Lung (tissue), 12 donors: ENCODE data around the gene GRID1. TPM values are rescaled to one million over a fixed set of nuclear protein-coding genes. Genes with fewer than 3 reads are reported as not detected.

Experiments used
- ATAC-seq: fragments of 200-7000 bp; cut with Tn5 transposase; one replicate; pipeline ENCODE4 v1.9.1; 2020; ENCODE audit warnings: moderate number of reproducible peaks; ENCODE audit not compliant: insufficient read depth, low FRiP score
- DNase-seq, 3 donors: peaks; one replicate each; pipeline ENCODE4 v3.0.0-alpha.2; 2013 to 2017
- H3K27ac ChIP-seq, 2 donors: one replicate each; pipeline ENCODE4 v1.5.1; 2013; ENCODE audit warnings: mild to moderate bottlenecking in 2 of 2, moderate library complexity in 2 of 2, control low read depth in 1 of 2, inconsistent platforms in 1 of 2, low read depth in 1 of 2, low read length in 1 of 2
- H3K27me3 ChIP-seq, 3 donors: one replicate each; pipeline ENCODE4 v1.5.1; 2013; ENCODE audit warnings: low read length in 2 of 3; ENCODE audit not compliant: control insufficient read depth in 3 of 3, insufficient read depth in 3 of 3
- H3K36me3 ChIP-seq, 4 donors: one replicate each; pipeline ENCODE4 v1.5.1; 2013; ENCODE audit warnings: low read length in 4 of 4, mild to moderate bottlenecking in 1 of 4, moderate library complexity in 1 of 4; ENCODE audit not compliant: control insufficient read depth in 4 of 4, insufficient read depth in 4 of 4
- H3K4me1 ChIP-seq, 5 donors: one replicate each; pipeline ENCODE4 v1.5.1; 2013; ENCODE audit warnings: low read length in 5 of 5, mild to moderate bottlenecking in 2 of 5, moderate library complexity in 1 of 5; ENCODE audit not compliant: control insufficient read depth in 5 of 5, insufficient read depth in 5 of 5
- H3K4me3 ChIP-seq: one replicate; pipeline ENCODE4 v1.5.1; 2013; ENCODE audit warnings: mild to moderate bottlenecking, control low read depth, moderate library complexity
- H3K9ac ChIP-seq, 2 donors: one replicate each; pipeline ENCODE4 v1.5.1; 2013; ENCODE audit warnings: low read length in 2 of 2, control low read depth in 1 of 2; ENCODE audit not compliant: insufficient read depth in 1 of 2
- H3K9me3 ChIP-seq, 4 donors: one replicate each; pipeline ENCODE4 v1.5.1; 2013; ENCODE audit warnings: low read length in 3 of 4, mild to moderate bottlenecking in 1 of 4, moderate library complexity in 1 of 4; ENCODE audit not compliant: control insufficient read depth in 4 of 4, insufficient read depth in 3 of 4
- WGBS, 2 donors: extraction: QIAGEN DNeasy Blood & Tissue Kit; methylation state at CpG; one replicate each; pipeline ENCODE4 v1.1.7; 2013; 5-methylcytosine and 5-hydroxymethylcytosine counted together
- polyA plus RNA-seq, 2 donors: library from polyadenylated mRNA; stranded (reverse); fragments of 200-250 nt; gene quantifications; one replicate each; pipeline ENCODE4 v1.2.1, GENCODE V29; 2013
- total RNA-seq, 2 donors: library from RNA; depleted of rRNA in 1 of 2; stranded (reverse); fragments of >200 nt in 1 of 2; gene quantifications; one replicate each; pipeline ENCODE4 v1.2.1, GENCODE V29; 2014 to 2021
- TF ChIP-seq, protein P1 (sequence below): IDR thresholded peaks from 2 replicates; pipeline ENCODE4 v1.5.1; 2012; ENCODE audit warnings: mild to moderate bottlenecking; ENCODE audit errors: control extremely low read depth, extremely low read depth
- donor health status: control.
- donor health status: control.
- donor health status: Bipolar disorder and iron deficiency.
- donor health status: healthy.
- donor health status: DM: yes; HTN: yes; CAD: no.

The GRID1 gene
- total and polyA plus RNA-seq, 4 donors: 1.1 to 3.6 (median 2.2) TPM

DNA sequence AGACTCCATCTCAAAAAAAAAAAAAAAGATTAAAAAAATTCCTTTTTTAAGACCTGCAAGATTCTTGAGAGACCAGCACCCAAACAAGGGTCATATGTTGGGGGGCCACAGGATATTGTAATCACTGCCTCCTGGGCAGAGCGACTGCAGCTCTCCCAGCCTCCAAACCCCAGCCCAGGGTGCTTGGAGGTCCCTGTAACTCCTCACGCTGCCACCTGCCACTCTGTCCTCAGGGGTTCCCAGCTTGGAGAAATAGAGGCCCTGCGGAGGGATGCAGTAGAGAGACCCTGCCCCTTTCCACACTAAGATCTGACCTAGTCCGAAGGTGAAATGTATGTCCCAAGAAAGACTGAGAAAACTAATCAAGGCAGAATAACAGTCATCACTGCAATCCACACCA lies 343.7 kb downstream of the GRID1 start:
- no peak for DNase-seq
- no peaks in the 10 kb centered on the region for H3K36me3 ChIP-seq
- no peak for ATAC-seq
- peaks cover 0 to 4% (median 0%) of the 10 kb centered on the region in 4 donors for H3K9me3 ChIP-seq
- no peak overlapping the region for H3K9ac ChIP-seq
- no peak overlapping the region for H3K27ac ChIP-seq
- no peak overlapping the region for H3K4me3 ChIP-seq
- no peaks in the 10 kb centered on the region for H3K27me3 ChIP-seq
- TF ChIP-seq, protein P1, sequence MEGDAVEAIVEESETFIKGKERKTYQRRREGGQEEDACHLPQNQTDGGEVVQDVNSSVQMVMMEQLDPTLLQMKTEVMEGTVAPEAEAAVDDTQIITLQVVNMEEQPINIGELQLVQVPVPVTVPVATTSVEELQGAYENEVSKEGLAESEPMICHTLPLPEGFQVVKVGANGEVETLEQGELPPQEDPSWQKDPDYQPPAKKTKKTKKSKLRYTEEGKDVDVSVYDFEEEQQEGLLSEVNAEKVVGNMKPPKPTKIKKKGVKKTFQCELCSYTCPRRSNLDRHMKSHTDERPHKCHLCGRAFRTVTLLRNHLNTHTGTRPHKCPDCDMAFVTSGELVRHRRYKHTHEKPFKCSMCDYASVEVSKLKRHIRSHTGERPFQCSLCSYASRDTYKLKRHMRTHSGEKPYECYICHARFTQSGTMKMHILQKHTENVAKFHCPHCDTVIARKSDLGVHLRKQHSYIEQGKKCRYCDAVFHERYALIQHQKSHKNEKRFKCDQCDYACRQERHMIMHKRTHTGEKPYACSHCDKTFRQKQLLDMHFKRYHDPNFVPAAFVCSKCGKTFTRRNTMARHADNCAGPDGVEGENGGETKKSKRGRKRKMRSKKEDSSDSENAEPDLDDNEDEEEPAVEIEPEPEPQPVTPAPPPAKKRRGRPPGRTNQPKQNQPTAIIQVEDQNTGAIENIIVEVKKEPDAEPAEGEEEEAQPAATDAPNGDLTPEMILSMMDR: no peak
- WGBS, 2 donors: 91 to 94% methylated on average over 4 of the region's 4 CpGs
- peaks cover 0 to 4% (median 0%) of the 10 kb centered on the region in 5 donors for H3K4me1 ChIP-seq

GRCh38 chr10:86020134-86020533 lies 346.5 kb downstream of the GRID1 start:
- Histone ChIP-seq H3K36me3 (no peaks in the 10 kb centered on the region), H3K27me3 (no peaks in the 10 kb centered on the region), H3K27ac (no peak overlapping the region), H3K4me3 (no peak overlapping the region), H3K4me1 (peaks cover 0 to 3% (median 0%) of the 10 kb centered on the region in 5 donors), H3K9me3 (no peaks in the 10 kb centered on the region), H3K9ac (no peak overlapping the region)
- DNase-seq: no peak
- no peak for ATAC-seq
- 91 to 95% methylated on average over 5 of the region's 5 CpGs for WGBS, 2 donors
- TF ChIP-seq, protein P1: no peak

- DNase-seq (no peak), ATAC-seq (no peak)
- Histone ChIP-seq H3K9ac (no peak overlapping the region), H3K27me3 (no peaks in the 10 kb centered on the region), H3K4me3 (no peak overlapping the region), H3K27ac (no peak overlapping the region), H3K9me3 (no peaks in the 10 kb centered on the region), H3K36me3 (no peaks in the 10 kb centered on the region), H3K4me1 (peaks cover 0 to 4% (median 0%) of the 10 kb centered on the region in 5 donors)
- 84 to 95% methylated on average over 4 of the region's 4 CpGs for WGBS, 2 donors
- TF ChIP-seq, protein P1: no peak
Observed at GRCh38 chr10:86019141-86019540, 347.5 kb downstream of the GRID1 start.

DNA sequence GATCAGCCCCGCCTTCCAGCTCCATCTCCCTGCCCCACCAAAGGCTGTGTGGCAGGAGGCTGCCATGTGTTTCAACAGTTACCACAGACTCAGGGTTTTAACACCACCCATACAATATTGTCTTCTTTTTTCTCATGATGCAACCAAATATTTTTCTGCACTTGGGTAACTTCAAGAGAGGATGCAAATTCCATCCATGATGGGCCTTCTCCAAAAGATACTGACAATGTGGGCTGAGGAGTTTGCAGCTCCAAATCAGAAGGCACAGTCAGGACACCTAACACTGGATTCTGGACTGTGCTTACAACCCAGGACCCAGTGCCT lies 347.9 kb downstream of the GRID1 start:
- Histone ChIP-seq H3K9ac (no peak overlapping the region), H3K27me3 (no peaks in the 10 kb centered on the region), H3K4me1 (peaks cover 0 to 4% (median 0%) of the 10 kb centered on the region in 5 donors), H3K27ac (no peak overlapping the region), H3K4me3 (no peak overlapping the region), H3K36me3 (no peaks in the 10 kb centered on the region), H3K9me3 (no peaks in the 10 kb centered on the region)
- WGBS, 2 donors: 94 to 100% methylated on average over 1 of the region's 1 CpG
- ATAC-seq (no peak), DNase-seq (no peak)
- TF ChIP-seq, protein P1: no peak
